HepG2 (cell line): ENCODE measurements around the gene ARFGEF2.
"Not testable (repeated sequence)": the region's sequence is repeated elsewhere in the genome, so short reads cannot be mapped to it uniquely, and the experiment has no call there.

Experiments used
- EZH2 ChIP-seq: conservative IDR thresholded peaks from 2 replicates; pipeline ENCODE4 v1.6.1; 2012; ENCODE audit warnings: mild to moderate bottlenecking, low read depth, low read length, moderate library complexity
- NFIC ChIP-seq: IDR thresholded peaks from 2 replicates; pipeline ENCODE4 v1.6.1; 2012; ENCODE audit warnings: mild to moderate bottlenecking, low read length, inconsistent platforms
- PHF8 ChIP-seq: sonication (generic); formaldehyde crosslinking; IDR thresholded peaks from 2 replicates; pipeline ENCODE4 v1.5.0; 2020; ENCODE audit warnings: missing genetic modification reagents
- POLR2AphosphoS5 ChIP-seq: IDR thresholded peaks from 2 replicates; pipeline ENCODE4 v1.6.1; 2012; ENCODE audit warnings: low read depth, low read length
- PPARG ChIP-seq: conservative IDR thresholded peaks from 2 replicates; pipeline ENCODE4 v1.6.1; 2016; ENCODE audit warnings: missing biosample characterization, missing genetic modification reagents
- REPIN1 ChIP-seq: sonication (generic); formaldehyde crosslinking; IDR thresholded peaks from 2 replicates; pipeline ENCODE4 v1.8.0; 2022; ENCODE audit warnings: missing genetic modification reagents, low read depth, mild to moderate bottlenecking, borderline replicate concordance
- SP1 ChIP-seq, 2 experiments: fragments of 450-650 bp in 1 of 2; sonication (generic) in 1 of 2; formaldehyde crosslinking in 1 of 2; IDR thresholded peaks; 2 replicates each; pipeline versions ENCODE4 v1.4.0 to v1.6.1; 2016 to 2020; ENCODE audit warnings: missing genetic modification reagents in 1 of 2
- YY1 ChIP-seq: IDR thresholded peaks from 2 replicates; pipeline ENCODE4 v1.6.1; 2011; ENCODE audit warnings: low read length, low read depth, moderate library complexity, mild to moderate bottlenecking; ENCODE audit not compliant: insufficient read depth, insufficient replicate concordance
- TF ChIP-seq, protein P1 (sequence below): sonication (generic); formaldehyde crosslinking; IDR thresholded peaks from 2 replicates; pipeline ENCODE4 v1.5.0; 2020; ENCODE audit warnings: mild to moderate bottlenecking, missing genetic modification reagents, moderate library complexity
- TF ChIP-seq, protein P2 (sequence below), 2 experiments: IDR thresholded peaks; 2 replicates each; pipeline ENCODE4 v1.6.1; 2011 to 2012; ENCODE audit warnings: low read length in 2 of 2, borderline replicate concordance in 1 of 2, low read depth in 1 of 2, mild to moderate bottlenecking in 1 of 2, moderate library complexity in 1 of 2
- TF ChIP-seq, protein P3 (sequence below): sonication (generic); formaldehyde crosslinking; IDR thresholded peaks from 2 replicates; pipeline ENCODE4 v1.4.0; 2020; ENCODE audit warnings: missing genetic modification reagents, borderline replicate concordance

- not testable (repeated sequence) for TF ChIP-seq PPARG (CRISPR knock-in tag); YY1; SP1 (IDR thresholded peaks at IDR 0.05); SP1 (CRISPR knock-in tag; IDR thresholded peaks at IDR 0.05); EZH2; REPIN1 (CRISPR knock-in tag); NFIC; POLR2AphosphoS5; PHF8
- TF ChIP-seq, protein P1, sequence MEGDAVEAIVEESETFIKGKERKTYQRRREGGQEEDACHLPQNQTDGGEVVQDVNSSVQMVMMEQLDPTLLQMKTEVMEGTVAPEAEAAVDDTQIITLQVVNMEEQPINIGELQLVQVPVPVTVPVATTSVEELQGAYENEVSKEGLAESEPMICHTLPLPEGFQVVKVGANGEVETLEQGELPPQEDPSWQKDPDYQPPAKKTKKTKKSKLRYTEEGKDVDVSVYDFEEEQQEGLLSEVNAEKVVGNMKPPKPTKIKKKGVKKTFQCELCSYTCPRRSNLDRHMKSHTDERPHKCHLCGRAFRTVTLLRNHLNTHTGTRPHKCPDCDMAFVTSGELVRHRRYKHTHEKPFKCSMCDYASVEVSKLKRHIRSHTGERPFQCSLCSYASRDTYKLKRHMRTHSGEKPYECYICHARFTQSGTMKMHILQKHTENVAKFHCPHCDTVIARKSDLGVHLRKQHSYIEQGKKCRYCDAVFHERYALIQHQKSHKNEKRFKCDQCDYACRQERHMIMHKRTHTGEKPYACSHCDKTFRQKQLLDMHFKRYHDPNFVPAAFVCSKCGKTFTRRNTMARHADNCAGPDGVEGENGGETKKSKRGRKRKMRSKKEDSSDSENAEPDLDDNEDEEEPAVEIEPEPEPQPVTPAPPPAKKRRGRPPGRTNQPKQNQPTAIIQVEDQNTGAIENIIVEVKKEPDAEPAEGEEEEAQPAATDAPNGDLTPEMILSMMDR (CRISPR knock-in tag): not testable (repeated sequence)
- TF ChIP-seq, protein P2, sequence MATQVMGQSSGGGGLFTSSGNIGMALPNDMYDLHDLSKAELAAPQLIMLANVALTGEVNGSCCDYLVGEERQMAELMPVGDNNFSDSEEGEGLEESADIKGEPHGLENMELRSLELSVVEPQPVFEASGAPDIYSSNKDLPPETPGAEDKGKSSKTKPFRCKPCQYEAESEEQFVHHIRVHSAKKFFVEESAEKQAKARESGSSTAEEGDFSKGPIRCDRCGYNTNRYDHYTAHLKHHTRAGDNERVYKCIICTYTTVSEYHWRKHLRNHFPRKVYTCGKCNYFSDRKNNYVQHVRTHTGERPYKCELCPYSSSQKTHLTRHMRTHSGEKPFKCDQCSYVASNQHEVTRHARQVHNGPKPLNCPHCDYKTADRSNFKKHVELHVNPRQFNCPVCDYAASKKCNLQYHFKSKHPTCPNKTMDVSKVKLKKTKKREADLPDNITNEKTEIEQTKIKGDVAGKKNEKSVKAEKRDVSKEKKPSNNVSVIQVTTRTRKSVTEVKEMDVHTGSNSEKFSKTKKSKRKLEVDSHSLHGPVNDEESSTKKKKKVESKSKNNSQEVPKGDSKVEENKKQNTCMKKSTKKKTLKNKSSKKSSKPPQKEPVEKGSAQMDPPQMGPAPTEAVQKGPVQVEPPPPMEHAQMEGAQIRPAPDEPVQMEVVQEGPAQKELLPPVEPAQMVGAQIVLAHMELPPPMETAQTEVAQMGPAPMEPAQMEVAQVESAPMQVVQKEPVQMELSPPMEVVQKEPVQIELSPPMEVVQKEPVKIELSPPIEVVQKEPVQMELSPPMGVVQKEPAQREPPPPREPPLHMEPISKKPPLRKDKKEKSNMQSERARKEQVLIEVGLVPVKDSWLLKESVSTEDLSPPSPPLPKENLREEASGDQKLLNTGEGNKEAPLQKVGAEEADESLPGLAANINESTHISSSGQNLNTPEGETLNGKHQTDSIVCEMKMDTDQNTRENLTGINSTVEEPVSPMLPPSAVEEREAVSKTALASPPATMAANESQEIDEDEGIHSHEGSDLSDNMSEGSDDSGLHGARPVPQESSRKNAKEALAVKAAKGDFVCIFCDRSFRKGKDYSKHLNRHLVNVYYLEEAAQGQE (IDR thresholded peaks at IDR 0.05; ENCODE audit: borderline replicate concordance in 1 of 2, low read depth in 1 of 2, low read length in 2 of 2): not testable (repeated sequence)
- TF ChIP-seq, protein P3, sequence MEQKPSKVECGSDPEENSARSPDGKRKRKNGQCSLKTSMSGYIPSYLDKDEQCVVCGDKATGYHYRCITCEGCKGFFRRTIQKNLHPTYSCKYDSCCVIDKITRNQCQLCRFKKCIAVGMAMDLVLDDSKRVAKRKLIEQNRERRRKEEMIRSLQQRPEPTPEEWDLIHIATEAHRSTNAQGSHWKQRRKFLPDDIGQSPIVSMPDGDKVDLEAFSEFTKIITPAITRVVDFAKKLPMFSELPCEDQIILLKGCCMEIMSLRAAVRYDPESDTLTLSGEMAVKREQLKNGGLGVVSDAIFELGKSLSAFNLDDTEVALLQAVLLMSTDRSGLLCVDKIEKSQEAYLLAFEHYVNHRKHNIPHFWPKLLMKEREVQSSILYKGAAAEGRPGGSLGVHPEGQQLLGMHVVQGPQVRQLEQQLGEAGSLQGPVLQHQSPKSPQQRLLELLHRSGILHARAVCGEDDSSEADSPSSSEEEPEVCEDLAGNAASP (CRISPR knock-in tag): not testable (repeated sequence)
These were observed 14.7 kb downstream of the ARFGEF2 start for GRCh38 chr20:48936178-48936577.
